ENCODE data around the gene KCNT1. TPM values are rescaled to one million over a fixed set of nuclear protein-coding genes. Genes with fewer than 3 reads are reported as not detected.

KCNT1 gene
- total RNA-seq, 1 donor from 2014 or later: not detected

- H3K4me3 ChIP-seq (ENCODE audit: low read depth, low read length): no peak overlapping the region
- no peaks in the 10 kb centered on the region for H3K36me3 ChIP-seq (ENCODE audit: control insufficient read depth, insufficient read depth, low read length)
- DNase-seq (ENCODE audit: low read depth) (no peak), FAIRE-seq (no peak)
- TF ChIP-seq CTCF (IDR thresholded peaks at IDR 0.05; ENCODE audit: insufficient read depth, low read length, severe bottlenecking): no peak
- H3K27me3 ChIP-seq (ENCODE audit: control insufficient read depth, insufficient read depth, low read length): no peaks in the 10 kb centered on the region
Observed at GRCh38 chr9:135661816-135662560, 40.0 kb upstream of the KCNT1 start.

GRCh38 chr9:135662758-135663450 lies 39.1 kb upstream of the KCNT1 start, which contains the start of gene LCN9:
LCN9 (plus strand) TSS chr9:135663309; CDS start chr9:135663322, 13 bp downstream.
- no peaks in the 10 kb centered on the region for H3K27me3 ChIP-seq (ENCODE audit: control insufficient read depth, insufficient read depth, low read length)
- FAIRE-seq: no peak
- no peak for TF ChIP-seq CTCF (IDR thresholded peaks at IDR 0.05; ENCODE audit: insufficient read depth, low read length, severe bottlenecking)
- no peak for DNase-seq (ENCODE audit: low read depth)
- no peak within 1 kb of the TSS for H3K4me3 ChIP-seq (ENCODE audit: low read depth, low read length)
- H3K36me3 ChIP-seq (ENCODE audit: control insufficient read depth, insufficient read depth, low read length): no peaks in the 10 kb centered on the region

- DNase-seq (ENCODE audit: low read depth) (no peak), FAIRE-seq (no peak)
- H3K27me3 ChIP-seq (ENCODE audit: control insufficient read depth, insufficient read depth, low read length): no peaks in the 10 kb centered on the region
- TF ChIP-seq CTCF (IDR thresholded peaks at IDR 0.05; ENCODE audit: insufficient read depth, low read length, severe bottlenecking): no peak
- H3K4me3 ChIP-seq (ENCODE audit: low read depth, low read length): no peak overlapping the region
- no peaks in the 10 kb centered on the region for H3K36me3 ChIP-seq (ENCODE audit: control insufficient read depth, insufficient read depth, low read length)
Observed at GRCh38 chr9:135663451-135663770, 38.6 kb upstream of the KCNT1 start.

- no peak overlapping the region for H3K4me3 ChIP-seq (ENCODE audit: low read depth, low read length)
- H3K27me3 ChIP-seq (ENCODE audit: control insufficient read depth, insufficient read depth, low read length): no peaks in the 10 kb centered on the region
- FAIRE-seq (no peak), DNase-seq (ENCODE audit: low read depth) (no peak)
- no peak for TF ChIP-seq CTCF (IDR thresholded peaks at IDR 0.05; ENCODE audit: insufficient read depth, low read length, severe bottlenecking)
- H3K36me3 ChIP-seq (ENCODE audit: control insufficient read depth, insufficient read depth, low read length): no peaks in the 10 kb centered on the region
Observed at GRCh38 chr9:135663857-135664256, 38.1 kb upstream of the KCNT1 start.

- H3K27me3 ChIP-seq (ENCODE audit: control insufficient read depth, insufficient read depth, low read length): no peaks in the 10 kb centered on the region
- TF ChIP-seq CTCF (IDR thresholded peaks at IDR 0.05; ENCODE audit: insufficient read depth, low read length, severe bottlenecking): no peak
- no peak for DNase-seq (ENCODE audit: low read depth)
- H3K36me3 ChIP-seq (ENCODE audit: control insufficient read depth, insufficient read depth, low read length): no peaks in the 10 kb centered on the region
- no peak for FAIRE-seq
- no peak overlapping the region for H3K4me3 ChIP-seq (ENCODE audit: low read depth, low read length)
Observed at GRCh38 chr9:135664266-135664665, 37.7 kb upstream of the KCNT1 start.

Measured in bronchial epithelial cell (primary cell).